CD4-positive, CD25-positive, alpha-beta regulatory T cell (primary cell): ENCODE data around the gene DDB1. TPM values are rescaled to one million over a fixed set of nuclear protein-coding genes. Genes with fewer than 3 reads are reported as not detected.
A peak's percentile ranks its signal among the peaks of the same experiment; 100 is the strongest.

Experiments
- ATAC-seq, 2 donors: fragments of 150-1000 bp; cut with Tn5 transposase; one replicate each; pipeline ENCODE4 v1.10.0; 2021; ENCODE audit warnings: low read depth in 2 of 2, moderate number of reproducible peaks in 2 of 2, moderate library complexity in 1 of 2
- DNase-seq, 3 donors: peaks; one replicate each; pipeline versions ENCODE4 v3.0.0 to v3.0.0-alpha.2; 2012 to 2022; ENCODE audit warnings: mixed read lengths in 1 of 3
- H3K27ac ChIP-seq: one replicate; pipeline ENCODE4 v1.7.0; 2013; ENCODE audit warnings: mild to moderate bottlenecking, low read length; ENCODE audit not compliant: insufficient read depth, poor library complexity, severe bottlenecking
- H3K27me3 ChIP-seq: one replicate; pipeline ENCODE4 v1.7.0; 2013; ENCODE audit warnings: low read length; ENCODE audit not compliant: control insufficient read depth, insufficient read depth
- H3K36me3 ChIP-seq: one replicate; pipeline ENCODE4 v1.7.0; 2013; ENCODE audit warnings: mild to moderate bottlenecking, low read length, moderate library complexity; ENCODE audit not compliant: control insufficient read depth, insufficient read depth
- H3K4me1 ChIP-seq: 2 replicates; pipeline ENCODE4 v1.7.0; 2013; ENCODE audit warnings: mild to moderate bottlenecking, low read length; ENCODE audit not compliant: insufficient read depth, control insufficient read depth, poor library complexity, severe bottlenecking
- H3K4me3 ChIP-seq: one replicate; pipeline ENCODE4 v1.7.0; 2013; ENCODE audit warnings: low read depth, mild to moderate bottlenecking, low read length, moderate library complexity
- H3K9me3 ChIP-seq, 2 experiments: 1 replicate in 1 of 2; 2 replicates in 1 of 2; pipeline ENCODE4 v1.7.0; 2013; ENCODE audit warnings: low read length in 2 of 2, mild to moderate bottlenecking in 1 of 2, moderate library complexity in 1 of 2; ENCODE audit not compliant: control insufficient read depth in 2 of 2
- H3K27ac Mint-ChIP-seq, 3 donors: one replicate each; pipeline ENCODE4 v1.8.0; 2020 to 2022; ENCODE audit warnings: mild to moderate bottlenecking in 3 of 3, mixed read lengths in 3 of 3, moderate library complexity in 2 of 3
- H3K27me3 Mint-ChIP-seq: one replicate; pipeline ENCODE4 v1.8.0; 2022; ENCODE audit warnings: mild to moderate bottlenecking, mixed read lengths
- H3K36me3 Mint-ChIP-seq: one replicate; pipeline ENCODE4 v1.8.0; 2020; ENCODE audit warnings: mixed read lengths
- H3K4me1 Mint-ChIP-seq, 4 donors: one replicate each; pipeline ENCODE4 v1.8.0; 2020 to 2022; ENCODE audit warnings: mixed read lengths in 4 of 4, mild to moderate bottlenecking in 1 of 4
- H3K4me3 Mint-ChIP-seq, 4 donors: one replicate each; pipeline ENCODE4 v1.8.0; 2020 to 2022; ENCODE audit warnings: mild to moderate bottlenecking in 4 of 4, mixed read lengths in 4 of 4, moderate library complexity in 3 of 4
- H3K9me3 Mint-ChIP-seq, 7 donors: one replicate each; pipeline ENCODE4 v1.8.0; 2020 to 2022; ENCODE audit warnings: mixed read lengths in 7 of 7, mild to moderate bottlenecking in 3 of 7, moderate library complexity in 2 of 7
- polyA plus RNA-seq, 4 donors: library from polyadenylated mRNA; unstranded; fragments of 300-500 nt; fragmentation: Illumina TruSeq; gene quantifications; one replicate each; pipeline ENCODE4 v1.2.3, GENCODE V29; 2021
- total RNA-seq: library from RNA; stranded (reverse); gene quantifications from one replicate; pipeline ENCODE4 v1.2.3, GENCODE V29; 2022

DDB1 gene
- total and polyA plus RNA-seq, 5 donors from 2014 or later, result 117 to 158 (median 130) TPM

GRCh38 chr11:61309141-61309540 lies 23.8 kb downstream of the DDB1 start:
- H3K9me3 Mint-ChIP-seq, result no peaks in the 10 kb centered on the region
- peaks cover 98% of the 10 kb centered on the region for H3K36me3 ChIP-seq
- H3K4me1 ChIP-seq, result no peaks in the 10 kb centered on the region
- no peak overlapping the region for H3K4me3 ChIP-seq
- H3K27ac ChIP-seq, result no peak overlapping the region
- no peaks in the 10 kb centered on the region for H3K27me3 Mint-ChIP-seq
- H3K27ac Mint-ChIP-seq, result no peak overlapping the region
- H3K4me3 Mint-ChIP-seq, result no peak overlapping the region
- H3K4me1 Mint-ChIP-seq, result no peaks in the 10 kb centered on the region
- no peaks in the 10 kb centered on the region for H3K9me3 ChIP-seq
- ATAC-seq (no peak), DNase-seq (no peak)
- peaks cover 30% of the 10 kb centered on the region for H3K36me3 Mint-ChIP-seq
- no peaks in the 10 kb centered on the region for H3K27me3 ChIP-seq

DNA sequence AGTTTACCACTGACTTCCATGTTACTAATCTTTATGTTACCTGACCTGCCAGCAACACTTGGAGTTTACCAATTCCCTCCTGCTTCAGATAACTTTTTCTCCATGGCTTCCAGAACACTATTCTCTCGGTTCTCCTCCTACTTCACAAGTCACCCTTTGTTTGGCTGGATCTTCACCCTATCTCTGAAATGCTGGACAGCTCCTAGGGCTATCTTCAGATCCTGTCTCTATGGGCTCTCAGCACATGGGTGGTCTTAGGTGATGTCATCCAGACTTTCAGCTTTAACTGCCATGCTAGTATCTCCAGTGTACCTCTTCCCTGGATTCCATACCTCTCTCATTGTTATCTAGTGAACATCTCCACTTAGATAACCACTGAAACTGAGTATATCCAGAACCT lies 25.6 kb downstream of the DDB1 start:
- no peak overlapping the region for H3K27ac Mint-ChIP-seq
- no peak for DNase-seq

GRCh38 chr11:61306221-61306620 lies 26.7 kb downstream of the DDB1 start:
- no peak for DNase-seq
- H3K36me3 Mint-ChIP-seq, result peaks cover 31% of the 10 kb centered on the region
- Histone ChIP-seq H3K27ac (no peak overlapping the region), H3K4me1 (no peaks in the 10 kb centered on the region), H3K27me3 (no peaks in the 10 kb centered on the region), H3K36me3 (peaks cover 98% of the 10 kb centered on the region), H3K9me3 (no peaks in the 10 kb centered on the region), H3K4me3 (no peak overlapping the region)
- no peak overlapping the region for H3K27ac Mint-ChIP-seq
- H3K4me1 Mint-ChIP-seq, result no peaks in the 10 kb centered on the region
- H3K27me3 Mint-ChIP-seq, result no peaks in the 10 kb centered on the region
- no peak for ATAC-seq
- no peaks in the 10 kb centered on the region for H3K9me3 Mint-ChIP-seq
- no peak overlapping the region for H3K4me3 Mint-ChIP-seq

More for the DNA sequence above, 25.6 kb downstream of the DDB1 start:
- H3K27me3 Mint-ChIP-seq, result no peaks in the 10 kb centered on the region
- Histone ChIP-seq H3K27ac (no peak overlapping the region), H3K4me1 (no peaks in the 10 kb centered on the region), H3K9me3 (no peaks in the 10 kb centered on the region), H3K4me3 (no peak overlapping the region), H3K27me3 (no peaks in the 10 kb centered on the region), H3K36me3 (peaks cover 98% of the 10 kb centered on the region)
- no peaks in the 10 kb centered on the region for H3K4me1 Mint-ChIP-seq
- no peak for ATAC-seq
- H3K4me3 Mint-ChIP-seq, result no peak overlapping the region
- no peaks in the 10 kb centered on the region for H3K9me3 Mint-ChIP-seq
- peaks cover 26% of the 10 kb centered on the region for H3K36me3 Mint-ChIP-seq

DNA sequence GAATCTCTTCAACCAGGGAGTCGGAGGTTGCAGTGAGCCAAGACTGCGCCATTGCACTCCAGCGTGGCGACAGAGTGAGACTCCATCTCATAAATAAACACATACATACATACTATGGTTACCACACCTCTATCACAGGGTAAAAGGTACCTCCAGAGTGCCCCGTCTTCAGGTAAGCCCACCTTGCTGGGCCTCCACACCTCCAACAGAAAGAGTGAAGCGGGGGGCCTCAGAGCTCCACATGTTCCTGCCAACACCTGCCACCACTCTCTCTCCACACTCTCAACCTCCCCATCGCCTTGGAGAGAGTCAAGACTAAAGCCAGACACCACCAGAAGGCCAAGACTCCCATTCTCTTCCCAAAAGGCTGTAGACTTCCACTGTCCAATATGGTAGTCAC lies 27.5 kb downstream of the DDB1 start:
- Mint-ChIP-seq H3K36me3 (peaks cover 31% of the 10 kb centered on the region), H3K9me3 (no peaks in the 10 kb centered on the region), H3K27ac (peak overlapping the region in 1 of 3 donors; percentile 50), H3K4me3 (no peak overlapping the region), H3K4me1 (no peaks in the 10 kb centered on the region), H3K27me3 (no peaks in the 10 kb centered on the region)
- ATAC-seq (no peak), DNase-seq (no peak)
- no peaks in the 10 kb centered on the region for H3K4me1 ChIP-seq
- H3K27ac ChIP-seq, result no peak overlapping the region
- H3K27me3 ChIP-seq, result no peaks in the 10 kb centered on the region
- H3K9me3 ChIP-seq, result no peaks in the 10 kb centered on the region
- peaks cover 98% of the 10 kb centered on the region for H3K36me3 ChIP-seq
- no peak overlapping the region for H3K4me3 ChIP-seq

GRCh38 chr11:61303725-61304124 lies 29.2 kb downstream of the DDB1 start:
- Histone ChIP-seq H3K36me3 (peaks cover 94% of the 10 kb centered on the region), H3K27me3 (no peaks in the 10 kb centered on the region), H3K27ac (no peak overlapping the region), H3K9me3 (no peaks in the 10 kb centered on the region), H3K4me3 (no peak overlapping the region), H3K4me1 (no peaks in the 10 kb centered on the region)
- no peak overlapping the region for H3K4me3 Mint-ChIP-seq
- peaks cover 36% of the 10 kb centered on the region for H3K36me3 Mint-ChIP-seq
- peak overlapping the region in 1 of 3 donors; percentile 9 for H3K27ac Mint-ChIP-seq
- ATAC-seq (no peak), DNase-seq (no peak)
- no peaks in the 10 kb centered on the region for H3K9me3 Mint-ChIP-seq
- H3K27me3 Mint-ChIP-seq, result no peaks in the 10 kb centered on the region
- peaks cover 0 to 4% (median 1%) of the 10 kb centered on the region in 4 donors for H3K4me1 Mint-ChIP-seq

- peaks cover 89% of the 10 kb centered on the region for H3K36me3 ChIP-seq
- peaks cover 43% of the 10 kb centered on the region for H3K36me3 Mint-ChIP-seq
- no peaks in the 10 kb centered on the region for H3K27me3 Mint-ChIP-seq
- no peak overlapping the region for H3K4me3 Mint-ChIP-seq
- no peak for DNase-seq
- no peaks in the 10 kb centered on the region for H3K4me1 ChIP-seq
- no peak overlapping the region for H3K4me3 ChIP-seq
- H3K27me3 ChIP-seq, result no peaks in the 10 kb centered on the region
- peaks cover 0 to 5% (median 3%) of the 10 kb centered on the region in 4 donors for H3K4me1 Mint-ChIP-seq
- no peak overlapping the region for H3K27ac Mint-ChIP-seq
- H3K27ac ChIP-seq, result no peak overlapping the region
- ATAC-seq, result no peak
- no peaks in the 10 kb centered on the region for H3K9me3 ChIP-seq
- H3K9me3 Mint-ChIP-seq, result no peaks in the 10 kb centered on the region
Measured at GRCh38 chr11:61302550-61302949, 30.4 kb downstream of the DDB1 start.

GRCh38 chr11:61298663-61299244 lies 34.2 kb downstream of the DDB1 start:
- no peak for ATAC-seq
- Histone ChIP-seq H3K27me3 (no peaks in the 10 kb centered on the region), H3K36me3 (peaks cover 54% of the 10 kb centered on the region), H3K27ac (no peak overlapping the region), H3K4me3 (no peak overlapping the region), H3K9me3 (no peaks in the 10 kb centered on the region), H3K4me1 (peaks cover 19% of the 10 kb centered on the region)
- no peak overlapping the region for H3K4me3 Mint-ChIP-seq
- H3K9me3 Mint-ChIP-seq, result no peaks in the 10 kb centered on the region
- no peak for DNase-seq
- H3K27me3 Mint-ChIP-seq, result peaks cover 12% of the 10 kb centered on the region
- peak overlapping the region in 1 of 3 donors; percentile 18 for H3K27ac Mint-ChIP-seq
- peaks cover 43% of the 10 kb centered on the region for H3K36me3 Mint-ChIP-seq
- peaks cover 0 to 12% (median 8%) of the 10 kb centered on the region in 4 donors for H3K4me1 Mint-ChIP-seq

GRCh38 chr11:61297746-61298145 lies 35.2 kb downstream of the DDB1 start:
- H3K4me3 Mint-ChIP-seq, result peak overlapping the region in 2 of 4 donors; percentile 23 to 29
- peaks cover 22% of the 10 kb centered on the region for H3K27me3 Mint-ChIP-seq
- Histone ChIP-seq H3K9me3 (no peaks in the 10 kb centered on the region), H3K36me3 (peaks cover 43% of the 10 kb centered on the region), H3K27me3 (no peaks in the 10 kb centered on the region), H3K4me3 (no peak overlapping the region), H3K4me1 (peaks cover 23% of the 10 kb centered on the region), H3K27ac (no peak overlapping the region)
- H3K27ac Mint-ChIP-seq, result peak overlapping the region in 2 of 3 donors; percentile 4 to 72
- no peaks in the 10 kb centered on the region for H3K9me3 Mint-ChIP-seq
- DNase-seq (no peak), ATAC-seq (no peak)
- peaks cover 41% of the 10 kb centered on the region for H3K36me3 Mint-ChIP-seq
- peaks cover 0 to 17% (median 12%) of the 10 kb centered on the region in 4 donors for H3K4me1 Mint-ChIP-seq
